Fibroblast of skin of right biceps (primary cell): ENCODE measurements around the gene SEZ6.

Experiments used
- DNase-seq: peaks from one replicate; pipeline ENCODE4 v3.0.0-alpha.2; 2013

The SEZ6 gene

DNA sequence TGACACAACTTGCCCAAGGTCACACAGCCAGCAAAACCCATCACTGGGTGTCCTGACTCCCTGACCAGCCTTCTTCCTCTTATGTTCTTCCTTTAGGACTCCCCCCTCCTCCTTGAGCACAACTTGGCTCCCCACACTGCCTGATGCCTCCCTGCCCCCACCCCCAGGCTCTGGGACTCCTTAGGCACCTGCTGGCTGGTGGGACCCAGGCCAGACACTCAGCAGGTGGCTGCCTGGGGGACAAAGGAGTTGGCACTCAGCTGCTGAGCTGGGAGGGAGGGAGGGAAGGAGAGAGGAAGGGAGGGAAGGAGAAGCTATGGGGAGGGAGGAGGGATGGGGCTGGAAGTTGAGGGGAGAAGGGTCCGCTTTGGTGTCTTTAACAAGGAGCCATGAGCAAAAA lies 8.0 kb downstream of the SEZ6 start:
- no peak for DNase-seq

DNA sequence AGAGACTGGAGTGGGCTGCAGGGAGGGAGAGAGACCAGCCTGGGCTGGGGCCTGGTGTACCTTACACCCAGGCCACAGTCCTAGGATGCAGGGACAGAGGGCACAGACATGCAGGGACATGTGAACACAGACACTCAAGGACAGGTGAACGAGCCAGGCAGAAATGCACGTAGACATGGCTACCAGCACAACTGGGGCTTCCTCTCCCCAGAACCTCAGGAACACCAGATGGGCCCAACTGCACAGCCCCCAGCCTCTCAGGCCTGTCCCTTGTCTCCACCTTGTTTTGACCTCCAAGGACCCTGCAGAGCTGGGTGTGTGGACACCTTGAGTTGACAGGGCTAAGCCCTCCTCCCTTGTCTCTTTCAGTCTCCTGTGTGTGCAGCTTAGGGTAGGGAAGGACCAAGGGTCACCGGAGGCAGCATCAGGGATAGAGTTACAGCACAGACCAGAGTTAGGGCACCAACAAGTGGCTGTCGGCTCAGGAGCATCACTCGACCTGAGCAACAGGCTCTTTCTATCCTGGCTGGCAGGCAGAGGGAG lies 9.2 kb downstream of the SEZ6 start:
- DNase-seq, result no peak

DNA sequence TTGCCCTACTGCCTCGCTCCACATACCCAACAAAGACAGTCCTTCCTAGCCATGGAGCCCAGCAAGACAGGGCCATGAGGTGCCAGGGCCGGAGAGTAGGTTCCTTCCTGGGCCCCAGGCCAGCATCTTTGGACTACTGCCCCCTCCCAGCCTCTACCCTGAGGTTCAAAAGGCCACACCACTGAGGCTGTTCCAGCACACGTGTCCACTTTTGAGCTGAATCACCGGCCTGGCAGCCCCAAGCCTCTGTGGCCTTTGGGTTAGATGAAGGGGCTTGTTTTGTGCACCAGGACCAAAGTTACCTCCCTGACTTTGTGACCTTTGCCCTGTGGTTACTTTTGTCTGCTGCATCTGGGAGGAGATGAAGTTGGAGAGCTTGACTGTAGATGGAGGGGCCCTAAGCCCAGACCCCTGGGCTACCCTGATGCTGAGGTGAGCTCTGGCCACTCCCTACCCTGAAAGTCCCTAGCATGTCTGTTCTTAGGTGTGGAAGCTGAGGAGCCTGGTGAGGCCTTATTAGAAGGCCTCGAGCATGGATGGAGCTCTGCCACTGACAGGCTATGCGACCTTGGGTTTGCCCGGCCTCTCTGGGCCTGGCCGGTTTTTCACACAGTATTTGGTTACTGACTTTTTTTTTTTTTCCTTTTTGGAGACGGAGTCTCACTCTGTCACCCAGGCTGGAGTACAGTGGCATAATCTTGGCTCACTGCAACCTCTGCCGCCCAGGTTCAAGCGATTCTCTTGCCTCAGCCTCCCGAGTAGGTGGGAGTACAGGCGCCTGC lies 12.0 kb downstream of the SEZ6 start:
- no peak for DNase-seq

DNA sequence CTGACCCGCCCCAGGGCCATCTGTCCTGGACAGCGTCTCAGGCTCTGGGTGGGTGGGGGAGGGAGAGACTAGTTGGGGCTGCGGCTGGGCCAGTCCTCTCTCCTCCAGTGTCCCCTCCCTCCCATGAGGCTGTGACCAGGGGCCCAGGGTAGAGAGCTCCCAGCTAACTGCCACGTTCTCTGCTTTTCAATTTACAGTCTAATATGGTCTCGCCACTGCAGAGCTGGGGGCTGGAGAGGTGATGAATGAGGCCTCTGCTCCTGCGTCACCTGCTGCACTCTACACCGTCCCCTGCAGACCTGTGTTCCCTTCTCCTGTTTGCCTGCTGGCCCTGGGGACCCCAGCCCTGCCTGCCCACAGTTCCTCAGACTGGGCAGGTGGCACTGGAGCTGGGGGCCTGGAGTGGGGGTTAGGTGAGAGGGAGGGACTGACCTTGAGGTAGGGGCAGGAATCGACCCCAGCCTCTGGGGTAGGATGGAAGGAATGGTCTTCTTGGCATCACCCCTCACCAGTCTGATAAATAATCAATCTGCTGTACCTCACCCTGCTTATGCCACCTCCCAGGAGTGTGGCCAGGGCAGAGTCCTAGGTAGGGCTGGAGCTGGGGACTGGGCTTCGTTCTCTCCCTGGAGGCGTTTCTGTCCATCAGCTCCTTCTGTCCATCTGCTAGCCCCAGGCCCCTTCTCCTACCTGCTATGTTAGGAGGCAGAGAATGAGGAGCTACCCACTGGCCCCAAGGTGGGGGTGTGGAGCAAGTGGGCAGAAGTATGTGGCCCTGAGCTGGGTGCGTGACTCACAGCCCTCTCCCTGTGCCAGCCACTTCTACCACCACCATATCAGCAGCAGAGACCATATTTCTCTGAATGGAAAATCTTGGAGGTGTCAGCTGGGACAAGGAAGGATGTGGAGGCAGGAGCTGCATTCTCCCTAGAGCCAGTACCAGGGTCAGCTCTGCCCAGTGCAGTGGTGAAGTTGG lies 12.9 kb downstream of the SEZ6 start:
- DNase-seq, result no peak

DNA sequence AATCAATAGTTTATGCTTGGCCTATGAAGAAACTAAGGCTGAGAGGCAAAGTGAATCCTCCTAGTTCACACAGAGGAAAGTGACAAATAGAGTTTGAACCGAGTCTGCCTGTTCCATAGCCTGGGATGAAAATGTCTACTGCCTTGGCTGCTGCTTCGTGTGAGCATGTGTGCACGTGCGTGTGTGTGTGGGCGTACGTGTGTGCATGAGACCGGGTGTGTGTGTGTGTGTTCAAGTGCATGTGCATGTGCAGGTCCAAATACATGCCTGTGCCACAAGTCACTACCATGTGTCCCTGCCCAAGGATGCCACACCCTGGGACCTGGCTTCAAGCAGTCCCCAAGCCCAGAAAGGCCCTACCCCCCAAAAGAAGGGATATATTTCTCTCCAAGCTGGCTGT lies 13.6 kb downstream of the SEZ6 start:
- DNase-seq, result no peak

DNA sequence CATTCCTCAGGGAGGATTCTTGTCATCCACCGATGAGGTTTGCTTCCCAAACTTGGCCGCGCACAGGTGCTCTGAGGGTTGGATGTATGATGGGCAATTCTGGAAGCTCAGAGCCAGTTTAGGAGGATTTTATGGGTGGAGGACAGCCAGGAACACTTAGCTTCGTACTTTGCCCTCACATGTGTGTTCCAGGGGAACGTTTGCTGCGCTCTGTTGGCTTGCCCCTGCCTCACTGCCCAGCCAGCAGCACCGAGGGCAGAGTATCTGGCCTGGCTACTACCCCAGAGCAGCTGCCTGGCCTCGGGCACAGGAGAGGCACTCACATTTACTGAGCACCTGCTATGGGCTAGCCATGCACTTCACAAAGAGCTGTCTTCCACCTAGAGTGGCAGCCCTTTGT lies 14.1 kb downstream of the SEZ6 start:
- DNase-seq, result no peak

DNA sequence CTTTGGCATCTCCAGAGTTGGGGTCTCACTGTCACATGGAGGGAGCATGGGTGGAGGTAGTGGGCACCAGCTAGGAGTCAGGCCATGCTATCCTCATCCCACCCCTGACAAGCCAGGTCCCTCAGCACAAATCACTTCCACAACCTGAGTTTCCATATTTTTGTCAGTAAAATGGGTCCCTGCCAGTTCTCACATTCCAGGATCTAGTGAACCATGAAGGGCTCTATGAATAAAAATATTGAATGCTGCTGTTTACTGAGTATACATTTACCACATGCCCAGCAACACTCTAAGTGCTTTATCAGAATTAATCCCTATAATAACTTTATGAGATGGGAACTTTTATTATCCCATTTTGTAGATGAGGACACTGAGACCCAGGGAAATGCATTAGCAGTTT lies 16.8 kb downstream of the SEZ6 start:
- DNase-seq, result no peak

DNA sequence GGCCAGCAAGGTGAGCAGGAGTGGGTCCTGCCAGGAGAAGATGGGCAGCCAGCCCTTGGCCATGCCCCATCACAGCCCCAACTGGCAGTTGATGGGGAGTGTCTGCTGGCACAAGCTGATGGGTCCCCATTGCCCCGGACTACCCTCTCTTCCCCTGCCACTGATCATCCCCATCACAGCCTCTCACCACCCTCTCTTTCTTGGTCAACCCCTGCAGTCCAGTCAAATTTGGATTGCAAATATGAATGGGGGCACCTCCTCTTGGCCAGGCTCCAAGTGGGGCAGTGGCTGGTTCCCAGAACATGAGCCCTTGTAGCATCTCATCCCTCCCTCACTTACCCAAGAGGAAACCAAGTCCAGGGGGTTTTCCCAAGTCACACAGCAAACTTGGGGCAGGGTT lies 17.4 kb downstream of the SEZ6 start:
- DNase-seq, result no peak

DNA sequence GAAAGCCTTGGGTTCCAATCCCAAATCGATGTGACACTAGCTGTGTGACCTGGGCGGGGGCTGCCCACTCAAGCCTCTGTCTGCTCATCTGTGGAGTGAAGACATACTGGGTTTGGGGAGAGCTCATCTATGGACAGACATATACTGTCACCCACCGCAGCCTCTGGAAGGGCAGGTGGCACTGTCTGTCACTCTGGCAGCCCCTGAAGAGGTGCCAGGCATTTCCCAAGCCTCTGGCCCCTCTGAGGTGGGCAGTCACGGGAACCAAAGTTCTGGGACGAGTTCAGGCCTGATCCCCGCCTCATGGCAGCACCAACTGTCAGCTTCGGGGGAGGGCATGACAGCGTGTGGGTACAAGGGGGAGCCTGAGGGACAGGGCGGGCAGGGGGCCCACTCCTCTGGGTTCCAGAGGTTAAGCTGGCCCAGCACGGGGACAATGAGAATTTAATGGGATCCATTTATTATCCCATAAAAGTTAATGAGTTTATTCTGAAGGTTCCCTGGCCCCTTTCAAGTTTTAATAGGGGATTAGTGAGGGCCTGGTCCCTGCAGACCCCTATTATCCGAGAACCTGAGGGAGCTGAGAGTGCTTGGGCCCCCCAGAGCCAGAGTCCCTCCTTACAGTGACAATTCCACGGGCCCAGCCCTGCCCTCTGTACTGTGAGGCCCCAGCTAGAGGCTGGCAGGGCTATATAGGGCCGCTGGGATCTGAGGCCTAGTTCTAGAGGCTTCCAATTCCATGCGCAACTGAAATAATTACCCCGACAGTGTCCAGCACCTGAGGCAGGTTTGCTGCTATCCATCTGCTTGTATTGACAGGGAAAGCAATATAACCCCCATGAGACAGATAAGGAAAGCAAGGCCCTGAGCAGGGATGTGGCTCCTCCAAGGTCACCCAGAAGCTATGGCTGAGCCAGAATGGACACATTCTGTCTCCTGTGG lies 18.8 kb downstream of the SEZ6 start:
- DNase-seq, result no peak

DNA sequence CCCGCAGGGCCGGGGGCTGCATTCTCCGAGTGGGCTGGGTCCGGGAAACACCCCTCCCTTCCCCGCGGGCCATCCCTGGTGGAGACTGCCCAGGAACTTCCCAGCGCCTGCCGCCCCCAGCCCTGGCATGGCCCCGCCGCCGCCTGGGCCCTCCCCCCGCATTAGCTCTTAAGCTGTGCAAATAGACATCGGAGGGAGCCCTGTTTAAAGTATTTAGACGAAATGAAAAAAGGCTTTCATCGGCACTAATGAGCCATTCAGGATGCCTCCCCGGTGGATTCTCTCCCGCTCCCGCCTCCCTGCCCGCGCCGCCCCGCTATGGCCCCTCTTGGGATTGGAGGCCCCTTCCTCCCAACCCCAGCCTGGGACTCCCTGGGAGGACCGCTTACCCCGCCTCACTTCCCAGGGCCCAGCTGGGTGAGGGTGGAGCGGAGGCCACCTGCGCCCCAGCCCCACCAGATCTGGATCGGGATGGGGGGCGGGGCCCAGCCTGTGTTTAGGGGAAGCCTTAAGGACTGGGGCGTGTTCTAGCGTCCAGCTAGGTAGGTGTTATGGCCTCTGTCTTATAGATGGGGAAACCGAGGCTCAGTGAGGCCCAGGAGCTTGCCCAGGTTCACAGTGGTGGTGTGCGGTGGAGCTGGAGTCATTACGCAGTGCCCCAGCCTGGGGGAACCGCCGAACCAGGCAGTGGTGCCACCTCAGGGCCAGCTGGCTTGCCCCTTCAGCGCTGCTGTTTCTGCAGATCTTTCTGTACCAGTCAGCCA lies 19.7 kb downstream of the SEZ6 start:
- DNase-seq, result no peak

DNA sequence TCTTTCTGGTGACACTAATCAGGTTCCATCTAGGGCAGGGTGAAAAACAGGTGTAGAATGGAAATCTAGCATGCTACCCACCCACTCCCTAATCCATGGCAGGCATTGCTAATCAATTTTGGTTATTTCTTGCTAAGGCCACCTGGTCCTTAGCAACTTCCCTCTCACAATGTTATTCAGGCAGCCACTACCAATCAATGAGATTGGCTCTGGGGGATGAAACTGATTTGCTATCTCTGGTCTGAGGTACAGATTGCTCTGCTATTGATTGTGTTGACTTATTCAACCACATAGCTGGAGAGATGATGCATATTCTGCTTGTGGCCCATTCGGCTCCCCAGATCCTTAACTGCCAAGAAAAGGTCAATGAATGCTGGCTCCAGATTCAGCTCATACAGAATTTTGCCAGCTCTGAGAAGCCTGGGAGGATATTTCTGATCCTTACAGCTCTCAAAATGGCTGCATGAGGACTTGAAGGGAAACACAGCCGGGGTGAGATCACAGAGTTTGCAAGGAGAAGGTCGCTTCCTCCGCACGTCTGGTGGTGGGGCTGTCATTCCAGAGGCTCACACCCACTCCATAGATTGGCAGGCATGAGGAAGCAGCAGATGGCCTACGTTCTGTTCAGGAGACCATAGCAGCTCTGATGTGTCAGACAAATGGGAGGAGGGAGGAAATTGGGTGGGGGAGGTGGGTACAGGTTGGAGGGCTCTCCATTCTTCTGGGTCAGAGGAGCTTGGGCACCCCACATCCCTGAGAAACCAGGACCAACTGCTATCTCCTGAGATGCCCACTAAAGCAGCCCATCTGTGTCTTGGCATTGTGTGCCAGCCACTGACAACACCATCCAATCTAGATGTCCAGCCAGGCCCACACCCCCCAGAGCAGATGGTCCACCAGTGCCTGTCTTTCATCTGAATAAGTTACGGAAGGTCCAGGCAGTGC lies 22.3 kb downstream of the SEZ6 start:
- no peak for DNase-seq

DNA sequence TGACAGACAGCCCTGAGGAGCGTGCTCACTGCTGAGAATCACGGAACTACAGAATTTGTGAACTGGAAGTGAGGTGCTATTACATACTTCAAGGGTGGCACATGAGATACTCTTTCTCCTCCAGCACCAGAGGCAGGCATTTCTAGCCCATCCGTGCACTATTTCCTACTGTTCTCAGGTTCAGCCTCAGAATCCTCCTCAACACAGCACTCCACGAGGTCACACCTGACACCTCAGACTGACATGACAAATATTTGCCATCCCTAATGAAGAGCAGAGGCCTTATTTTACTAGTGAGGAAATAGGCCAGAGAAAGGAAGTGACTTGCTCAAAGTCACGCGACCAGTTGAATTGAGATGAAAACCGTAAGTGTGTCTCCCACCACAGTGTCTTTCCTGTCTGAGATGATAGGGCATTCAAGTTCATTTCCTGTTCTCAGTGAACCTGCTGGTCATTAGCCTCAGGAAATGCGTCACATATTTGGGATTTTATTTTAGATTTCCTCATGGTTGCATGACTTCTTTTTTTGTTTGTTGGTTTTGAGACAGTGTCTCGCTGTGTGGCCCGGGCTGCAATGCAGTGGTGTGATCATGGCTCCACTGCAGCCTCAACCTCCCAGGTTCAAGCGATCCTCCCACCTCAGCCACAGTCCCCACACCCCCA lies 23.6 kb downstream of the SEZ6 start:
- peak; percentile 34 for DNase-seq

DNA sequence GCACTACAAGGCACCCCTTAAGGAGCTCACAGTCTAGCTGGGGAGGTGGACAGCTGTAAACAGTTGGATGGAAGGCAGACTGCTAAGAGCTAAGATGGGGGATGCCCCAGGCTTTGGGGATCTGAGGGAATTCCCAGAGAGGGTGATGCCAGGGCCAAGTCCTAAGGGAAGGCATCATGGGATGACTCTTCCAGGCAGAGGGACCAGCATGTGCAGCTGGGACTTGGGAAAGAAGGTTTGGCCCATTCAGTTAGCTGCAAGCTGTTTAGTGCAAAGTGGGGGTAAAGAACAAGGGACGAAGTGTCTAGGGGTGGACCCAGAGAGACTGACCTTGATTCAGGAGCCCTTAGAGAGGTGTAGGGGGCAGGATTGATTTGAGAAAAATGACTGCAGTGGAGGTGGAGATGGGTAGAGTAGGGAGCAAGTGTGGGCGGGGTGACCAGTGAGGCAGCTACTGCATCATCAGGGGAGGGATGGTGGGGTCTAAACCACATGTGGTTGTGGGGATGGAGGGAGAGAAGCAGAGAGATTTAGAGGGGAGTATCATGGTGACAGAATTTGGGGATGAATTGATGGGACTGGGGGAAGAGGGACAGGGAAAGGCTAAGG lies 27.4 kb downstream of the SEZ6 start:
- no peak for DNase-seq

DNA sequence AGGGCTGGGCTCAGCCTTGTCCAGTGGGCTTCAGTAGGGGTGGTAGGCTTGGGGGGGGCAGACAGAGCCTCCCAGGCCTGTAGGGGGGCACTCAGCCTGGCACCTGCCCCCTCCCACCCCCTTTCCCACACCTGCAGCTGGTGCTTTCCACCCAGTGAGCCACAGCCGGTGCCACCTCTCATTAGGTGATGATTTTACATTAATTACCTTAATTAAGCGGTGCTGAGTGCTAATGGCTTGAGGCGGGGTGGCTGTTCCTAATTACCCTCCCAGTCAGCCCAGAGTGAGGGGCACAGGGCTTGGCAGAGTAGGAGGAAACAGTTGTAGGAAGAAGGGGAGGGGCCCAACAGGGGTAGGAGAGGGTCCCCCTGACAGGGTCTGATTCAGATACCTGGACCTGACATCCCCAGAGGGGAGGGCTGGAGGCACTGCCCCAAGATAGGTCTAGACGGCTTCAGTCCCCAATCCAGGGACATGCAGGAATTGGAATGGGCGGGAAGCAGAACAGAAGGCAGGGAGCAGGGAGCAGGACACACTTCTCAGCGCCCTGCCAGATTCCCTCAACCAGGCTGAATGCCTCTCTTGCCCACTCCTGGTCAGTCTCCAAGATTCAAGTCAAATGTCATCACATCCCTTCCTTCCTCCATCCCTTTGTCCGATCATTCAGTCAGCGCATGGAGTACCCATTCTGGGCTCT lies 28.0 kb downstream of the SEZ6 start:
- no peak for DNase-seq

DNA sequence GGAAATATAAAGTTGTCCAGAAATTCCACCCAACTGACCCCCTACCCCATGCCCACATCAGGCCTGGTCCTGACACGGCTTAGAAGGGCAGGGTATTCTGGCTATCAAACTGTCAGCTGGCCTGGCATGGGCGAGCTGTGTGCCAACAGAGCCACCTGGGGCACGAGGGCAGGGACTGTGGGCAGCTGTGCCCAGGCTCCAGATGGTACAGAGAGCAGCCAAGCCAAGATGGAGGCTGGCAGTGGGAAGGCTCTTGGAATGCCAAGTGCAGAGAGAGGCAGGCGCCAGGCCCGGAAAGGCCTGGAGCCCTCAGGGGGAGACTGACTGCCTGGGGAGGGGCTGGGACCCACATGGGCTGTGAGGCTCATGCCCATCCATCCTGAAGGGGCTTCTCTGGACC lies 30.2 kb downstream of the SEZ6 start:
- no peak for DNase-seq

DNA sequence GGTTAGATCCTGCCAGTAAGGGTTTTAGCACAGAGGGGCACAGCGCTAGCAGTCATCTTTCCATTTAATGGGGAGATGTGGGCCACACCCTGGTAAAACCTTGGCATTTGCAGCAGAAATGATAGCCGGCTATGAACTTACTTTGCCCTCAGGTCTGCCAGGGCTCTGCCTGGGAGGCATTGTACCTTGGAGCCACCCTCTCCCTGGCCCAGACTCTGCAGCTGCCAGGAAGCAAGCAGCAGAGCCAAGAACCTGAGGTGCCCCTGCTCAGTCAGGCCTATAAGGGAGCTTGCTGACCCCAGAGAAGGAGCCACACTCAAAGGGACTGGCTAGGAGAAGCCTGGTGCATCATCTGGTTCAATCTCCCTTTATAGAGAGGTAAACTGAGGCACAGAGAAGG lies 30.8 kb downstream of the SEZ6 start:
- DNase-seq, result no peak

DNA sequence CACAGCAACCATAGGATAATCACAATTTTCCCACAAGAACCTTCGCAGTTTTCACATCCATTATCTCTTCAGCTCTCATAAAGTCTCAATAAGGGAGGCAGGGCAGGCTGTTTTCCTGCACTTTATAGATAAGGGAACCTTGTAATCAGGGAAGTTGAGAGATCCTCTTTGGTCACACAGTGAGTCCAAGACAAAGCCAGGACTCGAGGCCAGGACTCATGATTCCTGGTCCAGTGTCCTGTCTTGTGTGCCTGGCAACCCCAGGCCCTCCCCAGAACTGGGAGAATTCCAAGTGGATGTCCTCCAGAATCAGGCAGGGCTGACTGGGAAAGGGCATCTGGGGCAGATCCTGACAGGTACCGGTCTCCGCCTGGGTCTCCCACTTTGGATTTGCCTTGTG lies 31.4 kb downstream of the SEZ6 start:
- DNase-seq, result no peak

DNA sequence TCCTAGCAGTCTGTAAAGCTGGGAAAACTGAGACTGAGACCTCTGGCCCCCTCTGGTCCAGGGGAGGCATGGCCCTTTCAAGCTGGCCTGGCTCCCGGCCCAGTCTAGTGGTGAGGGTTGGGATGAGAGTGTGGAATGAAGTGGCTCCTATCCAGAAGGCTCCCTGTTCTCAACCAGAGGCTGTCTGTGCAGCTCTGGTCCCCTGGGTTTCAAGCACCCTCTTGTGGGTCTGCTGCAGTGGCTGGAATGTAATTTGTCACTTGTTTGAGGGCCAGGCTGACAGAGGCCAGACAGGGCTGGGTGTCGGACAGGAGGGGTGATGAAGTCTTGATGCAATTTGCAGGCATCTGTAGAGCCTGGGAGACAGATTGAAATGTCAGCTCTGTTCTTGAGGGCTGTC lies 32.4 kb downstream of the SEZ6 start:
- peak; percentile 68 for DNase-seq

DNA sequence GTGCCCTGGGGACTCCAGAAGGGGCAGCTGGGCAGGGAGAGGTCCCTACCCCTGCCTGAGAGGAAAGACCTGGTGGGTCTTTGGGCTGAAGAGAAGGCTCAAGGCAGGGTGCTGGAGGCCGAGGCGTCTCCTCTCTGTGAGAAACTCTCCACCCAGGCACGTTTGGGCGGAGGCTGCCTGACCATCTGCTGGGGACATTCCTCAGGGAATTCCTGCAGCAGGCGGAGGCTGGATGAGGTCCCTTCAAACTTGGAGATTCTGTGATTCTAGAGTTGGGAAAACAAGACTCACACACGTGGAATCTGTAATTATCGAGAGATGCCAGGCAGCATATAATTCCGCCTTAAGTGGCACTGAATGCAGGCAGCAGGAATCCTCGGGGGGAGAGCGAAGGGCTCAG lies 33.4 kb downstream of the SEZ6 start:
- DNase-seq, result peak; percentile 13
